Sigmoid colon (tissue), 4 donors: Measurements from ENCODE around the gene DDX23.

Experiments used
- CTCF ChIP-seq, 4 experiments: fragments of 450-650 bp in 3 of 4; fragments of 200-600 bp in 1 of 4; IDR thresholded peaks; one replicate each; pipeline ENCODE4 v1.5.1; 2016 to 2019; ENCODE audit warnings: antibody characterized with exemption in 4 of 4, mild to moderate bottlenecking in 3 of 4, moderate library complexity in 2 of 4
- EP300 ChIP-seq, 4 donors: sonication (generic); formaldehyde crosslinking; IDR thresholded peaks; one replicate each; pipeline ENCODE4 v1.6.1; 2017; ENCODE audit warnings: antibody characterized with exemption in 4 of 4
- POLR2A ChIP-seq, 2 donors: fragments of 450-650 bp; IDR thresholded peaks; one replicate each; pipeline ENCODE4 v1.6.1; 2016; ENCODE audit warnings: antibody characterized with exemption in 2 of 2, mild to moderate bottlenecking in 2 of 2, moderate library complexity in 2 of 2
- POLR2AphosphoS5 ChIP-seq, 4 donors: sonication (generic); formaldehyde crosslinking; IDR thresholded peaks; one replicate each; pipeline ENCODE4 v1.6.1; 2017; ENCODE audit warnings: antibody characterized with exemption in 4 of 4

GRCh38 chr12:48856379-48856778 is 4.4 kb upstream of the DDX23 start:
- TF ChIP-seq CTCF (IDR thresholded peaks at IDR 0.05), result no peak
- no peak for TF ChIP-seq POLR2A (IDR thresholded peaks at IDR 0.05)
- TF ChIP-seq POLR2AphosphoS5 (IDR thresholded peaks at IDR 0.05), result no peak
- TF ChIP-seq EP300 (IDR thresholded peaks at IDR 0.05), result no peak
